ENCODE data around the gene NHERF1.

DNA sequence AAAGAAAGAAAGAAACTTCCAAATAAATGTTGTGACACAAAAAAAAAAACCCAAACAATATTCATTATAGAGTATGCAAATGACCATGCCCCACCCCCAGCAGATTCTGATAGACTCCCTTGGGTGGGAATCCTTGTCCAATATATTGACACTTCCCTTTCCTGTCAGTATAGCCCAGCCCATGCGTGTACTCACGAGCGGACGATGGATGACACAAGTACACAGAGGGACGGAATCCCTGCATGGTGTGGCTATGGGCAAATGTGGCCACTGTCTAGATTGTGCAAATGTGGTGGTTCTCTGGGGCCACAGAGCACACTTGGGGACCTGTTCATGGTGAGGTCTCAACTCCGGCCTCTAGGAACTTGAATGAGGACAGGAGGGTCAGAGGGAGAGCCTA is 8.3 kb upstream of the NHERF1 start:
- TF ChIP-seq, protein P1, sequence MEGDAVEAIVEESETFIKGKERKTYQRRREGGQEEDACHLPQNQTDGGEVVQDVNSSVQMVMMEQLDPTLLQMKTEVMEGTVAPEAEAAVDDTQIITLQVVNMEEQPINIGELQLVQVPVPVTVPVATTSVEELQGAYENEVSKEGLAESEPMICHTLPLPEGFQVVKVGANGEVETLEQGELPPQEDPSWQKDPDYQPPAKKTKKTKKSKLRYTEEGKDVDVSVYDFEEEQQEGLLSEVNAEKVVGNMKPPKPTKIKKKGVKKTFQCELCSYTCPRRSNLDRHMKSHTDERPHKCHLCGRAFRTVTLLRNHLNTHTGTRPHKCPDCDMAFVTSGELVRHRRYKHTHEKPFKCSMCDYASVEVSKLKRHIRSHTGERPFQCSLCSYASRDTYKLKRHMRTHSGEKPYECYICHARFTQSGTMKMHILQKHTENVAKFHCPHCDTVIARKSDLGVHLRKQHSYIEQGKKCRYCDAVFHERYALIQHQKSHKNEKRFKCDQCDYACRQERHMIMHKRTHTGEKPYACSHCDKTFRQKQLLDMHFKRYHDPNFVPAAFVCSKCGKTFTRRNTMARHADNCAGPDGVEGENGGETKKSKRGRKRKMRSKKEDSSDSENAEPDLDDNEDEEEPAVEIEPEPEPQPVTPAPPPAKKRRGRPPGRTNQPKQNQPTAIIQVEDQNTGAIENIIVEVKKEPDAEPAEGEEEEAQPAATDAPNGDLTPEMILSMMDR (IDR thresholded peaks at IDR 0.05; ENCODE audit: insufficient read depth, low read length, poor library complexity, severe bottlenecking), result no peak
- TF ChIP-seq EZH2phosphoT487 (conservative IDR thresholded peaks at IDR 0.05; ENCODE audit: low read length), result no peak
